Omental fat pad (tissue), 4 donors: ENCODE data around the gene ITGA3. TPM values are rescaled to one million over a fixed set of nuclear protein-coding genes. Genes with fewer than 3 reads are reported as not detected.

Source experiments
- ATAC-seq: fragments of 150-250 bp; one replicate; pipeline ENCODE4 v1.9.1; 2016; ENCODE audit warnings: mild to moderate bottlenecking, moderate library complexity; ENCODE audit not compliant: low FRiP score
- DNase-seq: peaks from one replicate; pipeline ENCODE4 v3.0.0-alpha.2; 2019; ENCODE audit warnings: low spot score
- CTCF ChIP-seq, 3 donors: fragments of 450-650 bp; IDR thresholded peaks; one replicate each; pipeline ENCODE4 v1.5.1; 2016 to 2017; ENCODE audit warnings: antibody characterized with exemption in 3 of 3, mild to moderate bottlenecking in 3 of 3, moderate library complexity in 2 of 3
- total RNA-seq, 4 donors: library from RNA; depleted of rRNA; stranded (reverse); fragments of >200 nt; gene quantifications; one replicate each; pipeline ENCODE4 v1.1.0, GENCODE V29; 2016

The ITGA3 gene
- total RNA-seq, 4 donors from 2014 or later: 28.5 to 99.8 (median 41.2) TPM

GRCh38 chr17:50042211-50042610, 13.7 kb upstream of the ITGA3 start:
- no peak for TF ChIP-seq CTCF (IDR thresholded peaks at IDR 0.05)
- no peak for ATAC-seq
- DNase-seq: no peak

- peak; percentile 10 for DNase-seq
- ATAC-seq: no peak
- no peak for TF ChIP-seq CTCF (IDR thresholded peaks at IDR 0.05)
These were observed 12.4 kb upstream of the ITGA3 start for GRCh38 chr17:50043290-50044148.

GRCh38 chr17:50044483-50044882, 11.4 kb upstream of the ITGA3 start:
- DNase-seq: no peak
- no peak for ATAC-seq

GRCh38 chr17:50045154-50045553, 10.8 kb upstream of the ITGA3 start:
- no peak for TF ChIP-seq CTCF (IDR thresholded peaks at IDR 0.05)
- DNase-seq: no peak
- no peak for ATAC-seq

More at GRCh38 chr17:50044483-50044882, 11.4 kb upstream of the ITGA3 start:
- no peak for TF ChIP-seq CTCF (IDR thresholded peaks at IDR 0.05)

GRCh38 chr17:50046179-50046578, 9.7 kb upstream of the ITGA3 start:
- no peak for ATAC-seq
- TF ChIP-seq CTCF (IDR thresholded peaks at IDR 0.05): no peak
- no peak for DNase-seq

GRCh38 chr17:50046667-50047066, 9.2 kb upstream of the ITGA3 start:
- ATAC-seq: no peak
- no peak for TF ChIP-seq CTCF (IDR thresholded peaks at IDR 0.05)
- no peak for DNase-seq

GRCh38 chr17:50047083-50047482, 8.8 kb upstream of the ITGA3 start:
- DNase-seq (no peak), ATAC-seq (no peak)

More at GRCh38 chr17:50047083-50047482, 8.8 kb upstream of the ITGA3 start:
- no peak for TF ChIP-seq CTCF (IDR thresholded peaks at IDR 0.05)
